GM19238 (cell line): Measurements from ENCODE around the gene TMEM258.

Source experiments
- DNase-seq: peaks from one replicate; pipeline ENCODE4 v3.0.0; 2011; ENCODE audit warnings: low spot score; ENCODE audit not compliant: insufficient read length

TMEM258 gene

DNA sequence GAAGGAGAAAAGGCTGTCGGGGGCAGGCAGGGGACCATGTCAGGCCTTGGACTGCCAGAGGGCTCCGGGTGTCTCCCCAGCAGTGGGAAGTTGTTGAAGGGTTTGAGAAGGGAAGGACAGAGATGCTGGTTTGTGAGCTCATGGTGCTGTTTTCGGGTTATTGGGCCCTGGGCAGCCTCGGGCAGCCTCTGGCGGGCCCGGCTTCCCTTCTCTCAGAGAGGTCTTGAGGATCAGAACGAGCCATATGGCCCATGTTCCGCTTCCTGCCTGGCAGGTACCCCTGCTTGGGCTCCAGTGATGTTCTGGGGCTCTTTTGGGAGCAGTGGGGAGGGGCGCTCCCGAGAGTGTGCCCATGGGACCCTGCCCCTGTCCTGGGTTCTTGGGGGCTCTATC, 30.2 kb downstream of the TMEM258 start:
- no peak for DNase-seq

DNA sequence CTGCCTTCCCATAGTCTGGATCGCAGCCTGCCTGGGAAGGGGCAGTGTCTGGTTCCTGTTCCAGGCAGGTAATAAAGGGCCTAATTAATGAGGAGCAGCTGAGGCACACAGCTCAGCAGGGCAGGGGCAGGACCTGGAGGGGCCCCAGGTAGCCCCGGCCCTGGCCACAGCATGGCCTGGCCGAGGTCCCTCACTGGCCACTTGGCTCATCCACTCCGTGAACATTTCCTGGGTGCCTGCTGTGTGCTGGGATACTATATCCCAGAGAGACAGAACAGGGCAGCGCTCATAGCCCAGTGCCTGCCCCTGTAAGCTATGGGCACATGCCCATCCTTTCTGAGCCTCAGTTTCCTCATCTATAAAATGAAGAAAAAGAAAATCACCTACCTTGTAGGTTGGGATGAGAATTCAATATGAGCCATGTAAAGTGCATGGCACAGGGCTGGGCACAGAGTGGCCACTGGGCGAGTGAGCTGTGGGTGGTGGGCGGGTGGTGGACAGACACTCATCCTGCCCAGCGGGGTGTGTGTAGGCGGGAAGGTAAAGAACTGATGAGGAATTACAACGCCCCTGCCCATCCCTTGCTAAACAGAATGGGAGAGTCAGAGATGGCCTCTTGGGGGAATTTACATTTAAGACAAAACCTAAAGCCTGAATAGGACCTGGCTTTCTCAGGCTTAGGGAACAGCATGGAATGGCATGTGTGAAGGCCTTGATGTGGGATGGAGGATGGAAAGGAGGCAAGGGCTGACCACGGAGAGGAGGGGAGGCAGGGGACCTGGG, 30.8 kb downstream of the TMEM258 start:
- DNase-seq, result no peak

- DNase-seq, result no peak
Measured at GRCh38 chr11:61760946-61761345, 31.5 kb downstream of the TMEM258 start.

- no peak for DNase-seq
Measured at GRCh38 chr11:61757213-61757862, 35.1 kb downstream of the TMEM258 start.

- peak; percentile 71 for DNase-seq
Measured at GRCh38 chr11:61756452-61757212, 35.8 kb downstream of the TMEM258 start.

GRCh38 chr11:61756147-61756451, 36.3 kb downstream of the TMEM258 start:
- DNase-seq, result no peak

GRCh38 chr11:61754534-61755482, 37.6 kb downstream of the TMEM258 start:
- no peak for DNase-seq

DNA sequence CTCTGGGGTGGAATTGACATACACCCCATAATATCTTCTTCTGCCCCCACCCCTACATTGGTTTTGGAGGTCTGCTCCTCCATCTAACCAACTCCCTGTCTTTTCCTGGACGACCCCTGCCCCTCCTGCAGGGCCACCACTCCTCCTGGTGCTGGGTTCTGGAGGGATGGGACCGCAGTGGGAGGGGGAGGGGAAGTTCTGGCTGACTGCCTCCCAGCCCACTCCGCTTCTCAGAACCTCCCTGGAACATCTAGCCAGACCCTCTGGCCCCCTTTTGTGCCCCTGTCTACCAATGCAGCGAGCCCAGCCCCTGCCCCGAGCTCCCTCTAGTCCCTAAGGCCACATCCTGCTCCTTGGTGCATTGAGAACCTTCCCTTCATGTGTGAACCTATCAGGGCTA, 38.7 kb downstream of the TMEM258 start:
- DNase-seq, result no peak

DNA sequence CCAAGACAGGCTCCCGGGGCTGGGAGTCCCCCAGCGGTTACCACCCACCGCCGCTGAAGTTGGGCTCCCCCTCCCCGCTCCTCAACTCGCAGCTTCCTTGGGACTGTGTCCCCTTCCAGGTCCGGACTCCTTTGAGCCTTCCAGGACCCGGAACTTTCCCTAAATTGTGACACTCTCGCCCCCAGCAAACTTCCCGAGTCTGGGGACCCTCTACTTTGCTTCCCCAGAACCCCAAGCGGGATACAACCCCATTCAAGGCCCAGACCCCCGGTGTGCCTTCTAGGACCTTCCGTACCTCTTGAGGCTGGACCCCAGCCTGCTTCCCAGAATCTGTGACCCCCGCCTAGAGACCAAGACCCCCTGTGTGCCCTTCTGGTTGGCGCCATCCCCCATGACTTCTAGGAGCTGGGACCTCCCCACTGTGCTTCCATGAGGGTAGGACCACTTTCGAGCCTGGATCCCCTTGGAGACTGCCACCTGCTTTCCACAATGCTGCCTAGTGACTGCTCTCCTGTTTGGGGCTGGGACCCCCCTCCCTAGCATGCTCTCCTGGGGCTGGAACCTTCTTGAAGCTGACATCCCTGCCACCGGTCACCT, 39.4 kb downstream of the TMEM258 start:
- DNase-seq, result no peak

DNA sequence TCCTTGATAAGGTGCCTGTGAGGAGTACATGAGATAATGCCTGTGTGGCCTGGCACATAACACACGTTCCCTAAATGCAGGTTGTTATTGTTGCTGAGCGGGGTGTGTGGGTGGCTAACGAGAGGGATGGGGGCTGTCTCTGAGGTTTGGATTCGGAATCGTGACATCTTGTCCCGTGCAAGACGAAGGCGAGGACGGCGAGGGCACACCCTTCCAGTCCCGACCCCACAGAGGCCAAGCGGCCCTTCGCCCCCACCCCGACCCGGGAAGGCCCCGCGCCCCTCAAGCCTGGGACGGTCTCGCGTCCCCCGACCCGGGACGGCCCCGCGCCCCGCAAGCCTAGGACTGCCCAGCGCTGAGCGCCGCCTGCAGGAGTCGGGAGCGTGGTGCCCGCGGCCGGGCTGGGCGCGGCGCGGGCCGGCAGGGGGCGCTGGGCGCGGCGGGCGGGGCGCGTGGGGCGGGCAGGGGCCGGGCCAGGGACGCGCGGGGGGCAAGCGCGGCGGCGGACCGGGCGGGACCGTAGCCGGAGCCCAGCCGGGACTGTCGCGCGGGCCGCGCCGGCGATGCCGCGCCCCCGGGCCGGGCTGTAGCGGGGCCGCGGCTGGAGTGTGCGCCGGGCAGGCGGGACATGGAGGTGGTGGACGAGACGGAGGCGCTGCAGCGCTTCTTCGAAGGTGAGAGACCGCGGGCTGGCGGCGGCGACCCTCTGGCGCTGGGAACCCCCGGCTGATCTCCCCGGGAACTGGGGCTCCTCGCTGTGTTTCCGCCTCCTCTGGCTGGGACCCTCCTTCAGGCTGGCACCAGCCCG, 40.1 kb downstream of the TMEM258 start, which contains the start of gene MYRF:
Gene MYRF, plus strand, starts transcription at position 520 of the 808 bp plus-strand sequence. Its CDS starts 109 bp downstream, at position 629.
- DNase-seq, result peak; percentile 68

DNA sequence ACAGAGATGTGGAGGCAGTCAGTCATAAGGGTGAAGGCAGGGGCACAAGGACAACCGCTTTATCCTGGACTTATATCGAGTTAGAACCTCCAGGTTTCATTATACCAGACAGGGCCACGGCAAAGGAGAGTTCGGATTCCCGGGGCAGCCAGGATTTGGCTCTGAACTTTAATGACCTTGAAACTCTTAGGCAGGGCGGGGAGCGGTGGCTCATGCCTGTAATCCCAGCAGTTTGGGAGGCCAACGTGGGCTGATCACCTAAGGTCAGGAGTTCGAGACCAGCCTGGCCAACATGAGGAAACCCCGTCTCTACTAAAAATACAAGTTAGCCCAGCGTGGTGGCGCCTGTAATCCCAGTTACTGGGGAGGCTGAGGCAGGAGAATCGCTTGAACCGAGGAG, 41.0 kb downstream of the TMEM258 start:
- DNase-seq, result no peak

DNA sequence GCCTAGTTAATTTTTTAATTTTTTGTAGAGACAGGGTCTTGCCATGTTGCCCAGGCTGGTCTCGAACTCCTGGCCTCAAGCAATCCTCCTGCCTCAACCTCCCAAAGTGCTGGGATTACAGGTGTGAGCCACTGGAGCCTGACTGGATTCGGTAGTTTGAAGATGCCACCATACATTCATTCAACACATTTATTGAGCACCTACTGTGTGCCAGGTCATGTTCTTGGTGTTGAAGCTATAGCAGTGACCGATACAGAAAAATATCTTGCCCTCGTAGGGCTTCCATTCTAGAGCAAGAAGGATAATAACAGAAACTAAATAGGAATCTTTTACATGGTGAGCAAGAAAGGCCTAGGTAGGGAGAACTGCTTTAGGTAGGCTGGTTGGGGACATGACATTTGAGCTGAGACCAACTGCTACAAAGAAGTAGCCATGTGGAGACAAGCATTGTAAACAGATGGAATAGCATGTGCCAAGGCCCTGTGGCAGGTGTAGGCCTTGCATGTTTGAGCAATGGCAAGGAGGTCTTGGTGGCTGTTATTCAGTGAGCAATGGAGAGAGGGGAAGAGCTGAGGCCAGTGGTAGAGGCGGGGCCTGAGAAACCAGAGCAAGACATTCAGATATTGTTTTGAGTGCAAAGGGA, 41.6 kb downstream of the TMEM258 start:
- DNase-seq, result no peak

- DNase-seq, result no peak
Measured at GRCh38 chr11:61749591-61750217, 42.7 kb downstream of the TMEM258 start.

GRCh38 chr11:61747967-61748285, 44.5 kb downstream of the TMEM258 start:
- no peak for DNase-seq

GRCh38 chr11:61747192-61747966, 45.0 kb downstream of the TMEM258 start:
- peak; percentile 77 for DNase-seq

DNA sequence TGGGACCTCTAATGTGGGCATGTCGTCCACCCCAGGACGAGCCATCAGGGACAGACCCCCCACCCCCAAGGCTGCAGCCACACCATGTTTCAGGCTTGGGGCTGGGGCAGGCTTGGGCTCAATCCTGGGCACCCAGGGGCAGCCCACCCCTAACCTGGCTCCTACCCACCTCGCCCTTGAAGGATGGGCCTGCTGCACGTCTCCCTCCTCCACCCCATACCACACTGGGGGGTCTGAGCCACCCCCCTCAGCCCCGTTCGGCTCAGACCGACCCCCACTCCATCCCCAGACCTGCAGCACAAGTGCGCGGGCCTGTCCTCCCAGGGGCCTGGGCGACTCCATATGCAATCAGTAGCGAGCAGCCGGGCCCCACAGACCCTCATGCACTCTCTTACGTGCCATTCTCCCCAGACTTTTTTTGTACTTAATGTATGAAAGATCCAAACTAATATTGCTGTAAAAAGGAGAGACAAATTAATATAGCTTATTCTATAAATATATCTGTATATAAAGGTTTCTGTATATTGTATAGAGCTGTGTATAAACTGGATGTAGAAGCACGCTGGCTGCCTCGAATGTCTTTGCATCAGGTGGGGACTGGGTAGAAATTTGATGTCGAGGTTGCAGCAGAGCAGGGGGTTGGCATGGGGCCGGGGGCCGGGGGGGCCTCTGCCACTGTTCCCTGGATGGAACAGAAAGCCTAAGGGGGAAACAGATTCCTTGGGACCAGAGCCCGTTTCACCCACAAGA, 45.8 kb downstream of the TMEM258 start:
- no peak for DNase-seq

GRCh38 chr11:61745781-61746441, 46.5 kb downstream of the TMEM258 start:
- no peak for DNase-seq
